Skeletal muscle cell (primary cell): ENCODE data around the gene DENND5A.
"Not testable (repeated sequence)": the region's sequence is repeated elsewhere in the genome, so short reads cannot be mapped to it uniquely, and the experiment has no call there.

ENCODE experiments used
- DNase-seq: peaks from one replicate; pipeline ENCODE4 v3.0.0-alpha.2; 2010; ENCODE audit warnings: low read depth
- H3K4me3 ChIP-seq: 2 replicates; pipeline ENCODE4 v1.5.1; 2011; ENCODE audit warnings: low read depth, mild to moderate bottlenecking, control low read depth, low read length, moderate library complexity

Gene DENND5A

GRCh38 chr11:9120664-9121468, 144.3 kb downstream of the DENND5A start:
- no peak overlapping the region for H3K4me3 ChIP-seq
- DNase-seq = no peak

- H3K4me3 ChIP-seq = no peak overlapping the region
- no peak for DNase-seq
These were observed 146.9 kb downstream of the DENND5A start for GRCh38 chr11:9118277-9118676.

GRCh38 chr11:9112075-9112474, 153.1 kb downstream of the DENND5A start:
- no peak for DNase-seq
- H3K4me3 ChIP-seq = no peak overlapping the region

GRCh38 chr11:9109858-9110731, 155.1 kb downstream of the DENND5A start:
- DNase-seq = no peak
- H3K4me3 ChIP-seq = no peak overlapping the region

- no peak overlapping the region for H3K4me3 ChIP-seq
- DNase-seq = no peak
These were observed 160.6 kb downstream of the DENND5A start for GRCh38 chr11:9104580-9104979.

GRCh38 chr11:9103542-9104276, 161.4 kb downstream of the DENND5A start:
- H3K4me3 ChIP-seq = no peak overlapping the region
- no peak for DNase-seq

- no peak for DNase-seq
- H3K4me3 ChIP-seq = no peak overlapping the region
These were observed 165.5 kb downstream of the DENND5A start for GRCh38 chr11:9099617-9100016.

- not testable (repeated sequence) for H3K4me3 ChIP-seq, DNase-seq
These were observed 166.7 kb downstream of the DENND5A start for GRCh38 chr11:9098455-9098854.

GRCh38 chr11:9097186-9097943, 167.8 kb downstream of the DENND5A start:
- H3K4me3 ChIP-seq, DNase-seq: not testable (repeated sequence)

- no peak for DNase-seq
- no peak overlapping the region for H3K4me3 ChIP-seq
These were observed 168.7 kb downstream of the DENND5A start for GRCh38 chr11:9096427-9096826.

GRCh38 chr11:9095421-9095820, 169.7 kb downstream of the DENND5A start:
- H3K4me3 ChIP-seq = no peak overlapping the region
- no peak for DNase-seq

GRCh38 chr11:9094420-9094819, 170.7 kb downstream of the DENND5A start:
- DNase-seq = no peak
- H3K4me3 ChIP-seq = no peak overlapping the region

- DNase-seq = no peak
- no peak overlapping the region for H3K4me3 ChIP-seq
These were observed 172.0 kb downstream of the DENND5A start for GRCh38 chr11:9092853-9093778.

GRCh38 chr11:9092072-9092471, 173.1 kb downstream of the DENND5A start:
- no peak for DNase-seq
- peak overlapping the region; percentile 46 for H3K4me3 ChIP-seq

GRCh38 chr11:9091044-9091922, 173.9 kb downstream of the DENND5A start, which contains the start of gene SCUBE2:
TSS of gene SCUBE2 (minus strand) at chr11:9091599. CDS start at chr11:9091528, 71 bp downstream.
- DNase-seq = no peak
- H3K4me3 ChIP-seq = peak within 1 kb of the TSS; percentile 46

- peak overlapping the region; percentile 46 for H3K4me3 ChIP-seq
- no peak for DNase-seq
These were observed 174.6 kb downstream of the DENND5A start for GRCh38 chr11:9090488-9091043.

GRCh38 chr11:9089636-9090035, 175.5 kb downstream of the DENND5A start:
- no peak overlapping the region for H3K4me3 ChIP-seq
- DNase-seq = no peak
